HG03175 (cell line): ENCODE data around the gene AKR7A2.
"Not testable (repeated sequence)": the region's sequence is repeated elsewhere in the genome, so short reads cannot be mapped to it uniquely, and the experiment has no call there.

Experiments used
- ATAC-seq: cut with Tn5 transposase; IDR thresholded peaks from one replicate; pipeline ENCODE4 v1.9.1; 2021; ENCODE audit warnings: mild to moderate bottlenecking, moderate library complexity; ENCODE audit not compliant: unreplicated experiment

Gene AKR7A2

GRCh38 chr1:19268445-19268844 lies 43.5 kb downstream of the AKR7A2 start:
- ATAC-seq: no peak

DNA sequence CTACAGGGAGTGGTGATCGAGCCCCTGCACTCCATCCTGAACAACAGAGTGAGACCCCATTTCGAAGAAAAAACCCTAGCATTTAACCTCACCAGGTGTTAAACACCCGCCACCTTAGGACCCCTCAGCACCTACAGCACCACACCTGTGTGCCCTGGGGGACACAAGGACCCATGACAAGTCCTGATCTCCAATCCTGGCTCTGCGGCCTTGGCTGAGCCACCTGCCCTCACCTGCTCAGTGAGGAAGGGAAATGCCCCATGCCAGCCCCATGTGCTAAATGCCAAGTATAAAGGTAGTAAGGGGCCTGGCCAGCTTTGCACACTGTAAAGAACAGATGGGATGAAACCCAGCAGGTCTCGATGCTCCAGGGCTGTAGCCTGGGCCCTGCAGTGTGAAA lies 49.2 kb downstream of the AKR7A2 start:
- no peak for ATAC-seq

- no peak for ATAC-seq
Measured at GRCh38 chr1:19262047-19262446, 49.9 kb downstream of the AKR7A2 start.

DNA sequence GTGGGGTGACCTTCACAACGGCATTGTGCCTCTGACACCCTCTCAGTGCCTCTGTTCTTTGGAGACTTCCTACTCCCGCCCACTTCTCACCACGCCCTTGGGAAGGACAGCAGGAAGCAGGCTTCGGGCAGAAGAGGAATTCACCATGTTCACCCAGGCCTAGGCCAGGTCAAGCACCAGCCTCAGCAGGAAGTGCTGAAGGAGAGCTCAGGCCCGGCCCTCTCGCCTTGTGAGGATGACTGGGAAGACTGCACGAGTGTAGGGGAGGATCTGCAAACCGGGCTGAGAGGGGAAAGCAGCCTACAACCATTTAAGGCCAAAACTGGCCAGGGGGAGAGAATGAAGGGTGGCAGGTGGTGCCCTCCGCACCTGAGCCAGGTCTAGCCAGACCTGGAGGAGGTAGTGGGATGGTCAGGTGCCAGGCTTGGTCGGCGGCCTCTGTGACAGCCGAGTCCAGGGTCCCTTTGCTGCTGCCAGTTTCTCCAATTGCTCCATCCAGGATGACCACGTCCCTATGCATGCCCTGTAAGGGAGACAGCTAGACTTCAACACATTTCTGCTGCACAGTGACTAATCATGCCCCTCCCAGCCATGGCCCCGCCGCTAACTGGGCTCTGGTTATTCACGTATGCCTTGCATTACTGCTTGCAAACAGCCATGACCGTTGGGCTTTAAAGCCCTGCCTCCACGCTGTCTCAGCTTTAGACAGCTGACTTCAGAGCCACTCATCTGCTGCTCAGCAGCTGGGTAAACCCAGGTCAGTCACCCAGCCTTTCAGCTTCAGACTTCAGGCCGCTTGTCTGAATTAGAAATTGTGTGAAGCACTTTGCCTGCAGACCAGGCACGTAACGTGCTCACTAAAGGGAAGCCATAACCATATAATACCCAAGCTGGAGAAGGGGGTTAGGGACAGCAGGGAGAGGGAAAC lies 51.5 kb downstream of the AKR7A2 start:
- ATAC-seq: no peak

DNA sequence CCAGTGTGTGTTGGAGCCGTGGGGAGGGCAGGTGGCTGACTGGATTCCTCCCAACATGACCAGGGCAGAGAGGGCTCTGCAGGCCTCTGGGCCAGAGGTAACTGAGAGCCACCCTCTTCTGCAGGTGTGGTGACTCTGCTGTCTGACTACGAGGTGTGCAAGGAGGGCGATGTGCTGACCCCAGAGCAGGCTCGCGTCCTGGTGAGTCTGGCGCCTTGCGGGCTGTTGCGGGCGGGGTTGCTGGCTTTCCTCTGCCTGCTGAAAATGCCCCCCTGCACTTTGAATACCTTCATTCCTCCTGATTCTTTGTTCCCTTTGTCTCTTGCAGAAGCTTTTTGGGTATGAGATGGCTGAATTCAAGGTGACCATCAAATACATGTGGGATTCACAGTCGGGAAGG lies 53.6 kb downstream of the AKR7A2 start:
- ATAC-seq: no peak

DNA sequence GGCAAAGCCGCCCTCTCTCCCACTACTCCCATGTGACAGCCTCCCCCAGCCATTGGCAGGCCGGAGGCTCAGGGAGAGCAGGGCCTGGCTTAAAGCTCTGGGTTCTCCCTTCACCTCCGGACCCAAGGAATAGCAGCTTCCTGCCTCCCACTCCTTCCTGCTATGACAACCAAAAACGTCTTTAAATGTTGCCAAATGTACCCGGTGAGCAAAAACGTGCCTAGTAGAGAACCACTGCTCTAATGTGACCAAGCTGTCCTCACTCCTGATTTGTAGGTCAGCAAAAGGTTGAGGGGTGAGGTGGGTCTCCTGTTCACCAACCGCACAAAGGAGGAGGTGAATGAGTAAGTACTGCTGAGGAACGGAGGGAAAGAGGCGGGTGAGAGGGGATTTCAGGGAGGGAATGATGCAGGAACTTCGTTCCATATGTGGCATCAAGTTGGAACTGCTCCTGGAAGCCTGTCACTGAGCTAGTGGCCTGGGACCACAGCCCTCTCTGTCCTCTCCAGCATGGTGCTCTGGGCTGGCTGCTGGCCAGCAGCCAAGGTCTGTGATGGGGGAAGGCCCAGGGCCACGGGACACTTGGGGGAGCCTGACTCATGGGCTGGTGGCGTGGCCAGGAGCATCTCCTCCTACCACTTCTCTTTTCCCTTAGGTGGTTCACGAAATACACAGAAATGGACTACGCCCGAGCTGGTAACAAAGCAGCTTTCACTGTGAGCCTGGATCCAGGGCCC lies 54.6 kb downstream of the AKR7A2 start:
- ATAC-seq: no peak

DNA sequence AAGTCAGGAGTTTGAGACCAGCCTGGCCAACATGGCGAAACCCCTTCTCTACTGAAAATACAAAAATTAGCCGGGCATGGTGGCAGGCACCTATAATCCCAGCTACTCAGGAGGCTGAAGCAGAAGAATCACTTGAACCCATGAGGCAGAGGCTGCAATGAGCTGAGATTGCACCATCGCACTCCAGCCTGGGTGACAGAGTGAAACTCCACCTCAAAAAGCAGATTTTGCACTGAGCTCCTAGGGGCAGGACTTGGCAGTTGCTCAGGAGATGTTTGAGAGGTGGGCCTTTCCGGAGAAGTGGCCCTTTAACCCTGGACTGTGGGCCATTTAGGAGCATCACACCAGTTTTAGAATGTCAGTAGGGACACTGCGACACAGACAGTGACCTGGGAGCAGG lies 55.6 kb downstream of the AKR7A2 start:
- ATAC-seq: not testable (repeated sequence)

DNA sequence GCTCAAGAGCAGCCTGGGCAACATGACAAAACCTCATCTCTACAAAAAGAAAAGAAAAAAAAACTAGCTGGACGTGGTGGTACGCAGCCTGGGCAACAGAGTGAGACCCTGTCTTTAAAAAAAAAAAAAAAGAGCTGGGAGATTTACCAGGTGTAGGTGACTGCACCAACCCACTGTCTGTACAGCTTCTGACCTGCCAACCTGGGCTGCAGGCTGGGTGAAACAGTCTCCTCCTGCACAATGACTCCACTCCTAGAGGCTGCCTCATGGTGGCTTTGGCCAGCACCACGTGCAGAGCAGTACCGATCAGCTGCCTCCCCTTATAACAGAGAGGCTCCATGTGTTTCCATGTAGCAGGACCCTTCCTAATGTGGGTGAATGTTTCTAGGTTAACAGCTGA lies 56.7 kb downstream of the AKR7A2 start:
- no peak for ATAC-seq

DNA sequence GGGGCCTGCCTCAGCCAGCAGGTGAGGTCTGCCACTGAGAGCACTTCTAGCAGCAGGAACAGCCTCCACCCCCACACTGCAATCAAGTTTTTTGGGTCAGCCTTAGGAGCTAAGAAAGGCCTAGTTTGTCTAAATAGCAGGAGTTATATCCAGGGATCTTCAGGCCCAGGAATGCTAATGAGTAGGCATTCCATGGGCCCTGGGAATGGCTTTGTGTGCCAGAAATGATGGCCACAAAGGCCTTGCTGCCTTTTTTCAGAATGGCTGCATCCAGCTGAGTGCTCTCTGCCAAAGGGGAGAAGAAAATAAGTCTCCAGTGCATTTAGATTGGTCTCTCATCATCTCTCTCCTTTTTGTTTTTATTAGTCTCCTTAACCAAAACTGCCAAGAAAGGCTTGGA lies 57.5 kb downstream of the AKR7A2 start:
- no peak for ATAC-seq
